DMS 273 (cell line): ENCODE measurements around the gene RNF17.

Source experiments
- DNase-seq: peaks from one replicate; lab custom pipeline; 2025; ENCODE audit not compliant: unreplicated experiment; lab: John Stamatoyannopoulos, UW

The RNF17 gene

DNA sequence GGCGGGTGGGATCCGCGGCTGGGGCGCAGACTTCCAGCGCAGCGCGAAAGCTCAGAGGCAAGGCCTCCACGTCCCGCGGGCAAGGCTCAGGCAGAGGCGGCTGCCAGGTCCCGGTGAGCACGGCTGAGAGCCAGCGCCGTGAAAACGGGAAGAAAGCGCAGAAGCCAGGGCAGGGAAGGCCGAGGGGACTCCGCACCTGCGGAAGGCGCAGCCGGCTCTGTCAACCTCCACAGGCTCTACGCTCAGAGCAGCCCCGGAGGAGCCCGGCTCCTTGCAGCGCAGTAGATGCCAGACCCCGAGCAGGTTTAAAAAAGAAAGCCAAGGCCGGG is 131.0 kb downstream of the RNF17 start:
- no peak for DNase-seq

GRCh38 chr13:24896061-24896460 is 132.1 kb downstream of the RNF17 start:
- no peak for DNase-seq

GRCh38 chr13:24897293-24897692 is 133.3 kb downstream of the RNF17 start:
- DNase-seq: no peak

GRCh38 chr13:24899601-24900000 is 135.6 kb downstream of the RNF17 start:
- DNase-seq: no peak

- no peak for DNase-seq
Measured at GRCh38 chr13:24900507-24900906, 136.5 kb downstream of the RNF17 start.

GRCh38 chr13:24905242-24905641 is 141.3 kb downstream of the RNF17 start:
- no peak for DNase-seq

GRCh38 chr13:24906268-24906667 is 142.3 kb downstream of the RNF17 start:
- no peak for DNase-seq

DNA sequence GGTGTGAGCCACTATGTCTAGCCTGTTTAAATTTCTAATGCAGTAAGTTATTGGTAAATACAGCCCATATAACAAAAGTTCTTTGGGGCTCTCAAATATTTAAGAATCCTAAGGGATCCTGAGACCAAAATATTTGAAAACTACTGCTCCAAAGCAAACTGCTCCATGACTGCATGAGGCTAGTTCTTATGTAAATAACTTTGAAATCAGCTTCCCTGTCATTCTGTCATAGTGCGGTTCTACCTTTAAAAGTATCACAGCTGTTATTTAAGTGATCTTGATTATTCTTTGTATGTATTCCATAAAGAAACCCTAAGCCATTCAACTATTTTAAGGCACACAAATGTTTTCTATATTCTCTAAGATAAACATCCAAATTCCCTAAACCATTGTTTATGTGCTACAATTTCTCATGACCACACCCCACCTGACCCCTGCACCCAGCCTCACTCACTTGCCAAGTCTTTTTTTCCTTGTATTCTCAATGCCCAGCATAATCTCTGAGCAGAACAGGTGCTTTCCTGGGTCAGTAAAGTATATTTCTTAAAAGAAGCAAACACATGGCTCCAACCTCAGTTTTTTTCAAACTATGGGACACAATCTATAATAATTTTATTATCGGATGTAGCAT is 146.6 kb downstream of the RNF17 start:
- no peak for DNase-seq

DNA sequence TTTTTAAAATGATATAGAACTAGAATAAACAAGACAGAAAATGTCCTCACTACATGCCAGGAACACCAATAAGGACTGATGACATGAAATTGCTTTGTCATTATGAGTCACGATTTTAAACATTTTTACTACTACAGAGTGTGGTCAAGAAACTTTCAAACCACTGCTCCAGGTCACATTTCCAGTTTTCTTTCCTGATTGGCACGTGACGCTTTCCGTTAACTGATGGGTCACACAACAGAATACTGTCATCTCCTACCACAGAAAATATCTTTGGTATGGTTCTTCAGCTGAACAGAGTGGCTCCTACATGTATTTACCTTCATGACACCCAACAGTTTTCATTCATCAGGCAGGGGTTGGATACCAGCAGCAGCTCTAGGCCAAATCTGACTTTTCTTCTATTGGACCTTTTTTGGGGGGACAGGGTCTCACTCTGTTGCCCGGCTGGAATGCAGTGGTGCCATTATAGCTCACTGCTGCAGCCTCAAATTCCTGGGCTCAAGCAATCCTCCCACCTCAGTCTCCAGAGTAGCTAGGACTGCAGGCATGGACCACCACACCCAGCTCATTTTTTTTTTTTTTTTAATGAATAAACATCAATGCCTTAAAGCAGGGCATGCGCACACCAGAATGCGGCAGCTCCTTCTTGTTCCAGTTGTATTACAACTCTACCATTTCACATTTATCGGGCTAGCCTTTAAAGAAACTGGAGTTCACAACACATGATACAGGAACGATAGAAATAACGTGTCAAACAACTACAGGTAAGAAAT is 147.4 kb downstream of the RNF17 start:
- DNase-seq: no peak

GRCh38 chr13:24916464-24916863 is 152.5 kb downstream of the RNF17 start:
- DNase-seq: no peak

- DNase-seq: no peak
Measured at GRCh38 chr13:24921003-24921402, 157.0 kb downstream of the RNF17 start.

- no peak for DNase-seq
Measured at GRCh38 chr13:24921881-24922280, 157.9 kb downstream of the RNF17 start.

DNA sequence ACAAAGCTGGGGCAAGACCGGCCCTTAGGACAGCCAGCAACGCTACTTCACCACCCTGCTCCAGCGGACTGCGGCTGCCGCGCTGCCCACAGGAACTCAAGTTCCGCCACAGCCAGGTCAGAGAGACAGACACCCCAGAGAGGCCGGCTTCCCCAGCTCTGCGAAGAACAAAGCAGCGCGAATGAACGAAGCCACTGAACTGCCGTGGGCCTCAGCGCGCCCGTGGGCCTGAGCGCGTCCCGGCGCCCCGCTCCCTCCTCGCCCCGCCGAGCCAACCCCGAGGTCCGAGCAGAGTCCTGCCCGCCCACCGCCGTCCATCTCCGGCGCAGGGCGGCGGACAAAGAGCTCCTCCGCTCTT is 158.4 kb downstream of the RNF17 start:
- DNase-seq: peak; percentile 47

GRCh38 chr13:24922745-24923591 is 159.0 kb downstream of the RNF17 start:
- peak; percentile 97 for DNase-seq

DNA sequence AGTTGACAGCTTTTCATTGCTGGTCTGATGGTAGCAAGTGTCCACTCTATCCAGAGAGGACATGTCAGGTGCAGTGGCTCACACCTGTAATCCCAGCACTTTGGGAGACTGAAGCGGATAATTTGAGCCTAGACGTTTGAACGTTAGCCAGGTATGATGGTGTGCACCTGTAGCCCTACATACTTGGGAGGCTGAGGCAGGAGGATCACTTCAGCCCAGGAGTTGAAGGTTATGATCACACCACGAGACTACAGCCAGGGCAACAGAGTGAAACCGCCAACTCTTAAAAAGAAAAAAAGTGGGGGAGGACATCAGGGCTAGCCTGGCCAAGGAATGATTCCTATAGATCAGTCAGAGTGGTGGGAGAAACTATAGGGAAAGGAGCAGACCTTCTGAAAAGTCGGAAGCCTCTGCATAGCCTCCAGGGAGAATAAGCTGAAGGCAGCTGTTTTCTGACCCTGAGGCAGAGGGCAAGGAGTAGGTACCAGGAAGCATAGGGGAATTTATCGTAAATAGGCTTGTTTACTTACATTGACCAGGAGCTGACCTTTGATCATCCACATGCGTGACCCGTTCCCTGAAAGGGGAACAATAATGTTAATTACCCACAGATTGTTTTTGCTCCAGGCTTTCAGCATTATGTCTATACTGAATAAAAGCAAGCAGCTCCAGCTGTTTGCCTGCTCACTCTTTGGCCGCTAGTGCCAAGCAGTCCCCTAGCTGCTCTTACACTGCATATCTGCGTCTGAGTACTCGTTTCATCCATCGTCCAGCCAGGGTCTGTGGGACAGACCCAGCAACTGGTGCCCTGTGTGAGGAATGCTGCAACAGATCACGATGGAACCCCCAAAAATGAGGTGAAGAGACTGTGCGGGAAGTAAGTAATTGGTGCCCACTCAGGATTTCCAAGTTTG is 161.6 kb downstream of the RNF17 start:
- no peak for DNase-seq

- no peak for DNase-seq
Measured at GRCh38 chr13:24927810-24928404, 163.9 kb downstream of the RNF17 start.

GRCh38 chr13:24929196-24929595 is 165.2 kb downstream of the RNF17 start:
- no peak for DNase-seq
